Fibroblast of skin of scalp (primary cell): ENCODE data around the gene SLC28A1.
"Not testable (repeated sequence)": the region's sequence is repeated elsewhere in the genome, so short reads cannot be mapped to it uniquely, and the experiment has no call there.

Source experiments
- DNase-seq: peaks from one replicate; pipeline ENCODE4 v3.0.0-alpha.2; 2013

Gene SLC28A1

GRCh38 chr15:84910928-84911623, 26.6 kb downstream of the SLC28A1 start:
- no peak for DNase-seq

- DNase-seq: peak; percentile 94
These were observed 27.6 kb downstream of the SLC28A1 start for GRCh38 chr15:84911879-84912660.

- DNase-seq: no peak
These were observed 28.9 kb downstream of the SLC28A1 start for GRCh38 chr15:84913360-84913723.

GRCh38 chr15:84914351-84914750, 29.9 kb downstream of the SLC28A1 start:
- DNase-seq: no peak

- DNase-seq: peak; percentile 88
These were observed 30.6 kb downstream of the SLC28A1 start for GRCh38 chr15:84914909-84915605.

GRCh38 chr15:84915606-84915958, 31.1 kb downstream of the SLC28A1 start:
- no peak for DNase-seq

GRCh38 chr15:84917452-84917851, 33.0 kb downstream of the SLC28A1 start:
- DNase-seq: no peak

GRCh38 chr15:84919106-84919667, 34.7 kb downstream of the SLC28A1 start:
- DNase-seq: no peak

GRCh38 chr15:84921121-84921520, 36.7 kb downstream of the SLC28A1 start:
- no peak for DNase-seq

- DNase-seq: no peak
These were observed 38.1 kb downstream of the SLC28A1 start for GRCh38 chr15:84922530-84922929.

- no peak for DNase-seq
These were observed 39.7 kb downstream of the SLC28A1 start for GRCh38 chr15:84924077-84924731.

- not testable (repeated sequence) for DNase-seq
These were observed 40.5 kb downstream of the SLC28A1 start for GRCh38 chr15:84924821-84925569.

GRCh38 chr15:84925906-84926305, 41.4 kb downstream of the SLC28A1 start:
- no peak for DNase-seq

- no peak for DNase-seq
These were observed 42.2 kb downstream of the SLC28A1 start for GRCh38 chr15:84926491-84927230.

GRCh38 chr15:84928843-84929168, 44.3 kb downstream of the SLC28A1 start:
- DNase-seq: no peak

- DNase-seq: peak; percentile 64
These were observed 45.5 kb downstream of the SLC28A1 start for GRCh38 chr15:84929795-84930603.

- no peak for DNase-seq
These were observed 50.7 kb downstream of the SLC28A1 start for GRCh38 chr15:84934942-84935729.

- DNase-seq: no peak
These were observed 52.7 kb downstream of the SLC28A1 start for GRCh38 chr15:84937144-84937543.

- no peak for DNase-seq
These were observed 54.3 kb downstream of the SLC28A1 start for GRCh38 chr15:84938726-84939125.

- no peak for DNase-seq
These were observed 55.9 kb downstream of the SLC28A1 start for GRCh38 chr15:84940399-84940798.
